ENCODE data around the gene TBC1D5.

Gene TBC1D5

DNA sequence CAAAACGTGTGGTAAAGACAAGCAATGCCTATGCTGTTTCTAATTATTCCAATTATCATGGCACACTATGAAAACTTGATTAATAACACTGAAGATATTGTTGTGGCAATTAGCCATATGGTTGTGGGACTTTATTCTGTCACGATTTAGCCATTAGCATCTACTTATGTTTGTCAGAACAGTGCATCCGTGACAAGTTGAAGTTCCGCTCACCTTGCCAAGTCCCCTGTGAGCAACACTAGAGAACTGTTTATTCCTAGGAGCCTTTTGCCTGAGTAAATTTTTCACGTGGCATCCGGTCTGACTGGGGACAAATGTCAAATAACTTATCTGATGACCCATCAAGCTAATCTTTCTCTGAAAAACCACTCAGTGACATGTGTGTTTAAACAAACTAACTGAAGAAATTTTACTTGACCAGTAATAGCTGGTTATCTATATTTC is 403.3 kb downstream of the TBC1D5 start:
- DNase-seq, result no peak

DNA sequence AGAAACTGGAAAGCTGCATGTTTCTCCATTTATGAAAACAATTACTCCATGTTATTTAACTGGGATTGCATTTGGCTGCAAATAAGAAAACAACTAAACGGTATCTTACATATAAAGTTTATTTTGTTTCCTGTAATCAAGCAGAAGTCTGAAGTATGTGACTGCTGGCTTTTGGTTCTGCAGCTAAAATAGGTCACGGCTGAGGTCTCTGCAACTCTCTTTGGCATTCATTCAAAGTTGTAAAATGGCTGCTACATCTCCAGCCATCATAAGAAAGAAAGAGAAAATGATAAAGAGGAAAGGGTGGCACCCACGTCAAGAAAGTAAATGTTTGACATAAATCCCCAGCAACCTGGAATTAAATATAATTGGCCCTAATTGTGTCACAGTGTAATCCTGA is 406.1 kb downstream of the TBC1D5 start:
- DNase-seq, result no peak

DNA sequence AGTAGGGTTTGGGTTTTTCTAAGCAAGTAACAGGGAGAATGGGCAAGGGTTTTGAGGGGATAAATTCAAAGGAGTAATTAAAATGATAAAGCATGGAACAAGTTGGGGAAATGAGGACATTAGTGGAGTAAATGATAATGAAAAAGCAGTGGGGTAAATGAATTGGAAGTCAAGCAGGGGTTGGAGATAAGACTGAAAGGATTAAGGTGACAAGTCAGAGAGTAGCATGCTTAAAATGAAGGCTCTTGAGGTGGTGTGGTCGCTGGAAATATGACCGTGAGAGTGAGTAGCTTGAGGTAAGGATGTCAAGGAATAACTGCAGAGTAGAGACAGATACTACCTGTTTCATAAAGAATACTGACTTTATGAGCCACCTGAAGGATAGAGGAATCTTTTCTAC is 408.5 kb downstream of the TBC1D5 start:
- no peak for DNase-seq

DNA sequence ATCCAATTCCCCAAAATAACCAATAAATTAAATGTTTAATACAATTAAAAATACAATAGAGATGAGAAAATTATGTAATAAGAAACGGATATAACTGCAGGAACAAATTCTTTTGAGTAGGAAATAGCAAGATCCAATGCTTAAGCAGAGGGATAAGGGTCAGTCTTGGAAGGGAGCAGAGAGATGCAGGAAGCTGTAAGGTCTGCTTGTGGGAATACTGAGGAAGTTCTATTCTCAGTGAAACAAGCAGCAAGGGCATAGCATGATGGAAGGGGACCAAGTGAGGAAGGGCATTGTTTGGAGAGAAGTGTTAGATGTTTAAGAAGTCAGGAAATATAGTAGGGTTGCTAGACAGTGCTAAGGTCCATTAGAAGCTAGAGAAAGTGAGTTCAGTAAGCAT is 409.0 kb downstream of the TBC1D5 start:
- no peak for DNase-seq

- no peak for DNase-seq
Measured at GRCh38 chr3:17330660-17331059, 411.8 kb downstream of the TBC1D5 start.

GRCh38 chr3:17329927-17330326 is 412.5 kb downstream of the TBC1D5 start:
- no peak for DNase-seq

- no peak for DNase-seq
Measured at GRCh38 chr3:17322106-17322793, 420.2 kb downstream of the TBC1D5 start.

DNA sequence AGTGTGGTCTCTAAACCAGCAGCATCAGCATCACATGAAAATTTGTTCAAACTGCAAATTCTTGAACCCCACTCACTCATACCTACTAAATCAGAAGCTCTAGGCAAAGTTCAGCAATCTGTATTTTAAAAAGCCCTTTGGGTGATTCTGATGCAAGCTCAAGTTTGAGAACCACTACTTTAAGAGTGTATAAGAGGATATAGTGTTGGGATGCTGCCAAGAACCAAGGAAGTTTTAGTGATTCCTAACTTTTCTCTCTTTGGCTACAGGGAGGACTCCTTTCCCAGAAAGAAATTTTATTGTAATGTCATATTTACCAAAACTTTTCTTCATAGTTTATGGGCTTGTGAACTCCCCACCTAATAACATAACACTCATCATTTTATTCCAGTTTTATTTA is 422.2 kb downstream of the TBC1D5 start:
- DNase-seq, result no peak

- no peak for DNase-seq
Measured at GRCh38 chr3:17315897-17316296, 426.5 kb downstream of the TBC1D5 start.

DNA sequence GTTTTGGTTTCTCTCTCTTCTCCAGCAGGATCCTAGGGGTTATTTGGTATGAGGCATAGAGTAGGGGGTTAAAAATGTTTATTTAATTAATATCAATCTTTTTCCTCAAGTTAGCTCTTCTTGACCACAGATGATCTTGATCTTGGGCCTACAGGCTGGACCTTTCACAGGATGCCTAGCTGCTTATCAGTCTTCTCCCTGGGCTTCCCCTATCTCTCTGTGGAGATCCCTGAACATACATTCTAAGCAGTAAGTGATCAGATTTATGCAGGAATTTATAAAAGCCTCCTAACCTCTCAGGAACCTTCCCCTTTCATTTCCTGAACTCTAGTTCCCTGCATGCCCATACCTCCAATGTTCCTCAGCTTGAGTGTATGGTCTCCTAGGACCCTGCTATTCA is 428.3 kb downstream of the TBC1D5 start:
- DNase-seq, result no peak

DNA sequence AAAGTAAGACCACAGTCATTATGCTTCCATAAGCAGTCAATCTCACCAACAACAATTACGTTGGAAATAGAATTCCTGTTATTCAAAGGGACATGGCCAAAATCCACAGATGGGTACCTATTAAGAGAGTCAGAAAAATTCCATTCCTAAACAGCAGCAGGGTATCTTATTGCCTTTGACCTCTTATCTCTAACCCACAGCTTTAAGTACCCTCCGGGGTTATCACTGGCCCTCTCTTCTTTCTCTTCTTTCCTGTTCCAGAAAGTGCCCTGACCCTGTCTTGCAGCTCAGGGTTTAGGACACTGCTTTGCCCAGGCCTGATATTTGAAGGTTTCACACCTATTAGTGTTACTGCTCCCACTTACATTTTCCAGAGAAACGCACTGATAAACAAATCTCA is 428.7 kb downstream of the TBC1D5 start:
- DNase-seq, result no peak

- no peak for DNase-seq
Measured at GRCh38 chr3:17310983-17311382, 431.4 kb downstream of the TBC1D5 start.

- no peak for DNase-seq
Measured at GRCh38 chr3:17307887-17308286, 434.5 kb downstream of the TBC1D5 start.

GRCh38 chr3:17307482-17307881 is 434.9 kb downstream of the TBC1D5 start:
- DNase-seq, result no peak

DNA sequence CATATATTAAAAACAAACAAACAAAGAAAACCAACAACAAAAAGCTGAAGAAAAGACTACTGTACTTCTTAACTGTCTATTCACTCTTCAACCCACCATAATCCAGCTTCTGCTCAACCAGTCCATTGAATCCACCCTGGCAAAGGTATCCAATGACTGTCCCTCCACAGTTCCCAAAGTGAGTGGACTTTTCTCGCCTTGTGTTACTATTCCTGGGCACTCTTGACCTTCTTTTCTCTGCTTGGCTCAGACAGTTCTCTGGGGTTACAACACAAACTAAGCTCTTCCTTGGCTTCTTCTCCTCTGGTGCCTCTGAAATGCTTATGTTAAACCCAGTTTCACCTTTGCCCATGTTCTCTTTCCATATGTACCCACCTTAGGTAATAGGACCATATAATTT is 437.5 kb downstream of the TBC1D5 start:
- DNase-seq, result no peak

DNA sequence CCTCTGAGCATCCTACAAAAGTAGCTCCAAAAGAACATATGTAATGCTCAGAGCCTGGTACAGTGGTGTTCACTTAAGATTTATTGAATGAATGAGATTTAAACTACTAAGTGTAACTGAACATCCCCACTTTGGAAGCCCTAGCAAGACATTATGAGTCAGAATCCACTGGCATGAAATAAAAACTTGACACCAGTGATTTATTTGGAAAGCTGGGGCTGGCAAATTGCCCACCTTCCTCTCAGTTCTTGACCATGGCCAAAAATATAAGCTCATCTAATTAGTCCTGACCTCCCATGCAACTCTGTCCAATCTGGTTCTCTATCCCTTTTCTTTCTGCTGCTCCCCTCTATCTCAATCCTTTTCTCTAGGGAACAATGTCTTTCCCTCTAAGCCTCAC is 439.7 kb downstream of the TBC1D5 start:
- DNase-seq, result no peak

DNA sequence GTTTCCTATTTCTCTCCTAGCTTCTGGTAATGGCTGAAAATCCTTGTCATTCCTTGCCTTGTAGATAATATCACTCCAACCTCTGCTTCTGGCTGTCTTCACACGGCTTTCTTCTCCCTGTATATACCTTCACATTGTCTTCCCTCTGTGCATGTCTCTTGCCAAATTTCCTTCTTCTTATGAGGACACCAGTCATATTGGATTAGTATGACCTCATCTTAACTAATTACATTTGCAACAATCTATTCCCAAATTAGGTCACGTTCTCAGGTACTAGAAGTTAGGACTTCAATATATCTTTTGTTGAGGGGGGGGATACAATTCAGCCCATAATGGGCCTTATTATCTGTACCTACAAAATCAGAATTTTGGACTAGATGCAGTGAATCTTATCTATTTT is 440.3 kb downstream of the TBC1D5 start:
- DNase-seq, result no peak

DNA sequence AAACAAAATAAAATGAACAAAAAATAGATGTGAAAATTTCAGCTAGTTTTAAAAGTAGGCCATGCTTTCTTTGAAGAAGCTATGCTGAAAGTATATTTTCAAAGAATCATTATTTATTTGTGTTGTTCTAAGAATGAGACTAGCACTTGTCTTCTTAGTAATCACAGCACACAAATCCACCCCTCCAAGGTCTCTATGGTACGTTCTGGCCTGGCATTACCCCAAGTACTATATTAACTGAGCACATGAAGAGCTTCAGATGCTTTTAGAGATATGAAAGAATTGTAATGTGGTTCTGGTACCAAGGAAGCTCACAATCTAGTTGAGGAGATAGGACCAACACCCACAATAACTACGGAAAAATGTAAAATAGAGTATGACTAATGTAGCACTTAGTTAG is 441.2 kb downstream of the TBC1D5 start:
- no peak for DNase-seq

- DNase-seq, result no peak
Measured at GRCh38 chr3:17300441-17300840, 442.0 kb downstream of the TBC1D5 start.

GRCh38 chr3:17298038-17298437 is 444.4 kb downstream of the TBC1D5 start:
- DNase-seq, result no peak

GRCh38 chr3:17292556-17292955 is 449.9 kb downstream of the TBC1D5 start:
- no peak for DNase-seq

DNA sequence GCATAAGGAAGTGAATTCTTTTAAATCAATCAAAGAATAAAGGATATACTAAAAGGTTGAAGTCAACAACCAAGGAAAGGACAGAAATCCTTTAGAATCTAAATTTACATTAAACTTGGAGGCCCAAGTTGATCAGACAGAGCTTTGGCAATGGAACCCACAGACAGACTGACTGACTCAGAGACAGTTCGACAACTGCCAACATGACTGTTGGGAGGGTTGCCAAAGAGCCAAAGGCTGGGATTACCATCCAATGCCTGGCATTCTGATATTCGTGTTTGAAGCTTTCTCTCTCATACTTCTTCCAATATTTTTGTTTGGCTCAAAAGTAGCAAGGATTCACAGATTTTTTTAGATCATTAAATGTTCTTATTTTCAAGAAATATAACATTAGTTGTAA is 451.5 kb downstream of the TBC1D5 start:
- DNase-seq, result no peak

GRCh38 chr3:17288839-17289399 is 453.5 kb downstream of the TBC1D5 start:
- DNase-seq, result no peak

DNA sequence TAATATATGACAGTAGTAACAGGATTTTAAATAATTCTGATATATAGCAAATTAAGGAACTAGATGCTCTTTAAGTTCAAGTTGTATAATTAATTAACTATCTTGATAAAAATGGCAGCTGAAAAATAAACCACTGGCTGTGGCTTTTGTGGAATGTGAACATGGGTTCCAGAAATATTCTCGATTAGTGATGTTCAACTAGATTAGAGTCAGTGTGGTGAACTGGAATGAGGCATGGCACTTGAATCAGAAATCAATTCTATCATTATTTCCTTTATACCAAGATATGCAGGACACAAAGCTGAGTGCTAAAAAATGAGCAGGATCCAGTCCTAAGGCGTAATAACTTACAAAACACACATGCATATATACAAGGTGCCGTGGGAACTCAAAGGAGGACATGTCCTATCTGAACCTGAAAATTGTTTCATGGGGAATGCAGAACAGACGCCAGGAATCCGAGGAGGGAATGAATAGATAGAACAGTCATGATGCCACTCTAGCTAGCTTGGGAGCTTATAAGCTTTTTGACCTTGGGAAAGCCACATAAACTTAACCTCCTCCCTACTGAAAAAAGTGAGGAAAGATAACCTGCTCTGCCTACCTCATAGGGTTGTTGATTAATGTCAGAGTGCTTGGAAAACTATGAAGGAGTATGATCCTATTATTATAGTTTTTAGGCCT is 455.3 kb downstream of the TBC1D5 start:
- DNase-seq, result no peak

DNA sequence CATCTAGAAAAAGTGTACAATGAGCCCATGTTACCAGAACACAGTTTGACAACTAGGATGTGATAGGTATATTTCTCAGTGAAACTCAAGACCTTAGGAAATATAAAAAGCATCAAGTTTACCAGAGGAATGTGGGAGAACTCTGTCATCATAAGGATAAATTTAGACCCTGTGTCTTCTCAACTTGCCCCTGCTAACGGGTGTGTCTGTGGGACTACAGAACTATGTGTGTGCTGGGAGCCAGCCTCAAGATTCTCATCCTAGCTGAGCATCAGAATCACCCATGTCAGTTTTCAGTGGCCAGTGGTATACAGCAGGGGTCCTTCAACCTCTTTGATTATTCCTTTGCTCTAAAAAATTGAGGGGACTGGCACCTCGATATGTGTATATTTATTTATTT is 464.4 kb downstream of the TBC1D5 start:
- DNase-seq, result no peak
